Measurements from ENCODE around the gene PTPRO. TPM values are rescaled to one million over a fixed set of nuclear protein-coding genes. Genes with fewer than 3 reads are reported as not detected.

Gene PTPRO
- total and polyA plus RNA-seq, 4 donors, result 2.6 to 11.7 (median 3.4) TPM

- Histone ChIP-seq H3K9ac (ENCODE audit: insufficient read depth in 1 of 2, low read length in 2 of 2) (no peak overlapping the region), H3K36me3 (ENCODE audit: control insufficient read depth in 4 of 4, insufficient read depth in 4 of 4, low read length in 4 of 4) (no peaks in the 10 kb centered on the region), H3K4me3 (no peak overlapping the region), H3K9me3 (ENCODE audit: control insufficient read depth in 4 of 4, insufficient read depth in 3 of 4, low read length in 3 of 4) (peaks cover 0 to 12% (median under 1%) of the 10 kb centered on the region in 4 donors), H3K27me3 (ENCODE audit: control insufficient read depth in 3 of 3, insufficient read depth in 3 of 3, low read length in 2 of 3) (no peaks in the 10 kb centered on the region), H3K27ac (ENCODE audit: low read depth in 1 of 2, low read length in 1 of 2) (no peak overlapping the region), H3K4me1 (ENCODE audit: control insufficient read depth in 5 of 5, insufficient read depth in 5 of 5, low read length in 5 of 5) (no peaks in the 10 kb centered on the region)
- ATAC-seq (ENCODE audit: insufficient read depth, low FRiP score) (no peak), DNase-seq (no peak)
- no peak for TF ChIP-seq CTCF (IDR thresholded peaks at IDR 0.05; ENCODE audit: control extremely low read depth, extremely low read depth)
- 23 to 30% methylated on average over 1 of the region's 1 CpG for WGBS, 2 donors
These were observed 131.3 kb downstream of the PTPRO start for GRCh38 chr12:15453613-15454012.

GRCh38 chr12:15458008-15458407, 135.7 kb downstream of the PTPRO start:
- Histone ChIP-seq H3K4me1 (ENCODE audit: control insufficient read depth in 5 of 5, insufficient read depth in 5 of 5, low read length in 5 of 5) (no peaks in the 10 kb centered on the region), H3K27me3 (ENCODE audit: control insufficient read depth in 3 of 3, insufficient read depth in 3 of 3, low read length in 2 of 3) (no peaks in the 10 kb centered on the region), H3K9ac (ENCODE audit: insufficient read depth in 1 of 2, low read length in 2 of 2) (no peak overlapping the region), H3K36me3 (ENCODE audit: control insufficient read depth in 4 of 4, insufficient read depth in 4 of 4, low read length in 4 of 4) (no peaks in the 10 kb centered on the region), H3K9me3 (ENCODE audit: control insufficient read depth in 4 of 4, insufficient read depth in 3 of 4, low read length in 3 of 4) (peaks cover 0 to 15% (median 5%) of the 10 kb centered on the region in 4 donors), H3K27ac (ENCODE audit: low read depth in 1 of 2, low read length in 1 of 2) (no peak overlapping the region), H3K4me3 (no peak overlapping the region)
- DNase-seq, result no peak
- whole genome bisulfite sequencing, 2 donors, result 88 to 92% methylated on average over 1 of the region's 1 CpG
- ATAC-seq (ENCODE audit: insufficient read depth, low FRiP score), result no peak
- TF ChIP-seq CTCF (IDR thresholded peaks at IDR 0.05; ENCODE audit: control extremely low read depth, extremely low read depth), result no peak

- no peak for ATAC-seq (ENCODE audit: insufficient read depth, low FRiP score)
These were observed 146.6 kb downstream of the PTPRO start for GRCh38 chr12:15468911-15469310.

More at GRCh38 chr12:15468911-15469310, 146.6 kb downstream of the PTPRO start:
- Histone ChIP-seq H3K4me3 (no peak overlapping the region), H3K9me3 (ENCODE audit: control insufficient read depth in 4 of 4, insufficient read depth in 3 of 4, low read length in 3 of 4) (no peaks in the 10 kb centered on the region), H3K9ac (ENCODE audit: insufficient read depth in 1 of 2, low read length in 2 of 2) (no peak overlapping the region), H3K27ac (ENCODE audit: low read depth in 1 of 2, low read length in 1 of 2) (no peak overlapping the region), H3K4me1 (ENCODE audit: control insufficient read depth in 5 of 5, insufficient read depth in 5 of 5, low read length in 5 of 5) (no peaks in the 10 kb centered on the region), H3K36me3 (ENCODE audit: control insufficient read depth in 4 of 4, insufficient read depth in 4 of 4, low read length in 4 of 4) (no peaks in the 10 kb centered on the region), H3K27me3 (ENCODE audit: control insufficient read depth in 3 of 3, insufficient read depth in 3 of 3, low read length in 2 of 3) (no peaks in the 10 kb centered on the region)
- 74 to 77% methylated on average over 2 of the region's 2 CpGs for WGBS, 2 donors
- DNase-seq, result no peak
- TF ChIP-seq CTCF (IDR thresholded peaks at IDR 0.05; ENCODE audit: control extremely low read depth, extremely low read depth), result no peak
